Epithelial cell of esophagus (primary cell): ENCODE data around the gene KCTD5.
"Not testable (repeated sequence)": the region's sequence is repeated elsewhere in the genome, so short reads cannot be mapped to it uniquely, and the experiment has no call there.

ENCODE experiments used
- DNase-seq: peaks from one replicate; pipeline ENCODE4 v3.0.0; 2010; ENCODE audit warnings: low read depth
- H3K4me3 ChIP-seq: 2 replicates; pipeline ENCODE4 v1.5.1; 2011; ENCODE audit warnings: mild to moderate bottlenecking, low read length, control low read depth
- TF ChIP-seq, protein P1 (sequence below): IDR thresholded peaks from 2 replicates; pipeline ENCODE4 v1.5.1; 2011; ENCODE audit warnings: low read depth, mild to moderate bottlenecking, low read length, control low read depth, inconsistent platforms; ENCODE audit not compliant: insufficient read depth; ENCODE audit errors: missing control alignments

The KCTD5 gene

GRCh38 chr16:2692251-2692947 is 10.1 kb downstream of the KCTD5 start:
- TF ChIP-seq, protein P1, sequence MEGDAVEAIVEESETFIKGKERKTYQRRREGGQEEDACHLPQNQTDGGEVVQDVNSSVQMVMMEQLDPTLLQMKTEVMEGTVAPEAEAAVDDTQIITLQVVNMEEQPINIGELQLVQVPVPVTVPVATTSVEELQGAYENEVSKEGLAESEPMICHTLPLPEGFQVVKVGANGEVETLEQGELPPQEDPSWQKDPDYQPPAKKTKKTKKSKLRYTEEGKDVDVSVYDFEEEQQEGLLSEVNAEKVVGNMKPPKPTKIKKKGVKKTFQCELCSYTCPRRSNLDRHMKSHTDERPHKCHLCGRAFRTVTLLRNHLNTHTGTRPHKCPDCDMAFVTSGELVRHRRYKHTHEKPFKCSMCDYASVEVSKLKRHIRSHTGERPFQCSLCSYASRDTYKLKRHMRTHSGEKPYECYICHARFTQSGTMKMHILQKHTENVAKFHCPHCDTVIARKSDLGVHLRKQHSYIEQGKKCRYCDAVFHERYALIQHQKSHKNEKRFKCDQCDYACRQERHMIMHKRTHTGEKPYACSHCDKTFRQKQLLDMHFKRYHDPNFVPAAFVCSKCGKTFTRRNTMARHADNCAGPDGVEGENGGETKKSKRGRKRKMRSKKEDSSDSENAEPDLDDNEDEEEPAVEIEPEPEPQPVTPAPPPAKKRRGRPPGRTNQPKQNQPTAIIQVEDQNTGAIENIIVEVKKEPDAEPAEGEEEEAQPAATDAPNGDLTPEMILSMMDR, result no peak
- DNase-seq, result no peak

GRCh38 chr16:2692948-2693651 is 10.8 kb downstream of the KCTD5 start:
- no peak overlapping the region for H3K4me3 ChIP-seq
- TF ChIP-seq, protein P1, result no peak
- no peak for DNase-seq

More at GRCh38 chr16:2692251-2692947, 10.1 kb downstream of the KCTD5 start:
- H3K4me3 ChIP-seq, result no peak overlapping the region

DNA sequence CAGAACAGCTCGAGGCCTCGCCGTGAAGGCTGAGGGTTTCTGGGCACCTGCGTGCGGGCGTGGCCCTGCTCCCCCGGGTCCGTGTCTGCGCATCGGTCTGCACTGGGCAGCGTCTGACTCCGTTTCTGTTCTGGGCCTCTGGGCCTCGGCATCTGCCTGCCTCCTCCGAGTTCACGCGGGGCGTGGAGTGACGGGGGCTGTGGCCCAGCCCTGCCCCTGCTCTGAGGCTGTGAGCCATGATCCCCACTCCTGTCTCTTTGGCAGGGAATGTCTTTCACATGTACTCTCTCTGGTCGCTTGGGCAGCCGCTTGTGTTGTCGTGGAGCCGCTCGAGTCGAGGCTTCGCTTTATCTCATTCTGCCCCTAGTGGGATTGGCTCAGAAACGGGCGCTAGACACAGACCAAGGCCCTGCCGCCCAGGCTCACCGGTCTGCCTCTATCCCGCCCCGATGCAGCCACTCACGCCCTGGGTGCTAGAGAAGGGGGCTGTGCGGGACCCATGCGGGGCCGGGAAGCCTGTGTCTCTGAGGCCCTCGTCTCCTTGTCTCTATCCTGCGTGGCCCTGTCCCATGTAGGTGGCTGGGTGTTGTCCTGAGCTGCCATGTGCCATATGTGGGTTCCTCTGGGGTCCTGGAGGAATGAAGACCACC is 14.4 kb downstream of the KCTD5 start:
- not testable (repeated sequence) for H3K4me3 ChIP-seq, DNase-seq

- no peak for DNase-seq
- TF ChIP-seq, protein P1, result no peak
- H3K4me3 ChIP-seq, result no peak overlapping the region
Observed at GRCh38 chr16:2697401-2697948, 15.2 kb downstream of the KCTD5 start.

DNA sequence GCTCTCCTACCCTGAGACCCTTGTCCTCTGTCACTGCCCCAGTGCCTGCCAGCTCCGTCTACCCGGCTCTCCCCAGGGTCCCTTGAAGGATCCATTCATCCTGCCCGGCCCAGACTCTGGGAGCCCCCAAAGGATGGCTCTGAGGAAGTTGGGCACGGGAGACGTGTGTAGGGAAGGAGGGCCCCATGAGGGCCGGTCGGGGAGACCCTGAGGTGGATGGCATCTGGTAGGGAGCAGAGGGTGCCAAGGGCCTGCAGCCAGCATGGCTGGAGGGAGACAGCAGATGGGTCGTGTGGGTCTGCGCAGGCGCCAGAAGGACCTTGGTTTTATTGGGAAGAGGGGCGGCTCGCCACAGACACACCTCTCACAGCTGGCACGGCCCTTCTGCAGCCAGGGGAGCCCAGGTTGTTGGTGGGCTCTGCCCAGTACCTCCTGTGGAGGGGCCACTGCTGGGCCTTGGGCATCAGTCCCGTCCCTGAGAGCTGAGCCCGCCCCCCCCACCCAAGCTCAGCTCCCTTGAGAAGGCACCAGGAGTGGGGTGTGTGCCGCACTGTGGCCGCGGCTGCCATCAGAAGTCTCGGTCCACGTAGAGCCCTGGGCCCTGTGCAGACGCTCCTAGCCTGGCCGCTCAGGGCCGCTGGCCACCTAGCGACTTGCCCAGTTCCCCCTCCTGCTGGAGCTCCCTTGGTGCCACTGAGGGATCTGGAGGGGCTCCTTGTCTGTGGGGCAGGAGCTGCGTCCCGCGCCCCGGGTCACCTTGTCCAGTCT is 16.0 kb downstream of the KCTD5 start:
- H3K4me3 ChIP-seq, result no peak overlapping the region
- TF ChIP-seq, protein P1, result no peak
- no peak for DNase-seq

- DNase-seq, result no peak
- H3K4me3 ChIP-seq, result no peak overlapping the region
- TF ChIP-seq, protein P1, result no peak
Observed at GRCh38 chr16:2698965-2699750, 16.8 kb downstream of the KCTD5 start.
